Fibroblast of pulmonary artery (primary cell): ENCODE measurements around the gene PRR14.
"Not testable (repeated sequence)": the region's sequence is repeated elsewhere in the genome, so short reads cannot be mapped to it uniquely, and the experiment has no call there.

Experiments used
- DNase-seq: peaks from one replicate; pipeline ENCODE4 v3.0.0-alpha.2; 2010; ENCODE audit warnings: low read depth
- H3K4me3 ChIP-seq: replicated peaks from 2 replicates; pipeline ENCODE4 v1.5.1; 2011; ENCODE audit warnings: low read depth, mild to moderate bottlenecking, control low read depth, low read length, moderate library complexity
- TF ChIP-seq, protein P1 (sequence below): IDR thresholded peaks from 2 replicates; pipeline ENCODE4 v1.5.1; 2011; ENCODE audit warnings: mild to moderate bottlenecking, control low read depth, low read length, inconsistent platforms; ENCODE audit errors: missing control alignments

The PRR14 gene

DNA sequence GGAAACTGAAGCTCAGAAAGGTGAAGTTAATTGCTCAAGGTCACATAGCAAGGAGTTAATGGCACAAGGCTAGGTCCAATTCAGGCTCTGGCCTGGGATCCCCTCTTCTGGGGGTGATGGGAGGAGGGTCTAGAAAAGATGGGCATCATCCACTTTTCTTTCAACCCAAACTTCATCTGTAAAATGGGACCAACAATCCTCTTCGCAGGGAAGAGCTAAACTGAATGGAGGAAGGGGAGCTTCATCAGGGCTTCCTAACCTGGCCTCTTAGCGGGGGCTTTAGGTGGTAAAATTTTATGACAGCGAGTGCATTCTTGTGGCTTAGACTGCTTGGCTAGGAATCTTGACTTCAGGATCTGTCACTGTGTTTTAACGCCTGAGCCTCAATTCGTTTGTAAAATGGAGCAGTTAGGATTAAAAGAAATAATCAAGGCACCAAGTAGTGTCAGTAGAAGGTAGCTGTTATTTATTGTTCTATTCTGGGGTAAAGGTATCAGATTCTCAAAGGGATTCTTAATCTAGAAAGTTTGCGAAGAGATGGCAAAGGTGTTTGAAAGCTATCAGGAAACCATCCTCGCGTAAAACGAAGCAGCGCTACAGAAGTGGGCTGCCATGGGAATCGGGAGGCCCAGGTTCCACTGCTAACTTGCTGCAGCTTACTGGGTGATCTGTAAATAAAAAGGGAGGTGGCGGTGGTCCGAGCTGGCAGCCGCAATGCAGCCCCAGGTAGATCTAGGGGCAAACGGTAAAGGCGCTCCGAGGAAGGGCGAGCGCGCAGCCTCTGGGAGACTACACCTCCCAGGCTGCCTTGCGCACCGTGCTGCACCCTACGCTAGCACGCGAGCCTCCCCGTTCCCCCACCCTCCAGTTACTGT, 46.7 kb downstream of the PRR14 start:
- peak overlapping the region; percentile 95 for H3K4me3 ChIP-seq
- TF ChIP-seq, protein P1, sequence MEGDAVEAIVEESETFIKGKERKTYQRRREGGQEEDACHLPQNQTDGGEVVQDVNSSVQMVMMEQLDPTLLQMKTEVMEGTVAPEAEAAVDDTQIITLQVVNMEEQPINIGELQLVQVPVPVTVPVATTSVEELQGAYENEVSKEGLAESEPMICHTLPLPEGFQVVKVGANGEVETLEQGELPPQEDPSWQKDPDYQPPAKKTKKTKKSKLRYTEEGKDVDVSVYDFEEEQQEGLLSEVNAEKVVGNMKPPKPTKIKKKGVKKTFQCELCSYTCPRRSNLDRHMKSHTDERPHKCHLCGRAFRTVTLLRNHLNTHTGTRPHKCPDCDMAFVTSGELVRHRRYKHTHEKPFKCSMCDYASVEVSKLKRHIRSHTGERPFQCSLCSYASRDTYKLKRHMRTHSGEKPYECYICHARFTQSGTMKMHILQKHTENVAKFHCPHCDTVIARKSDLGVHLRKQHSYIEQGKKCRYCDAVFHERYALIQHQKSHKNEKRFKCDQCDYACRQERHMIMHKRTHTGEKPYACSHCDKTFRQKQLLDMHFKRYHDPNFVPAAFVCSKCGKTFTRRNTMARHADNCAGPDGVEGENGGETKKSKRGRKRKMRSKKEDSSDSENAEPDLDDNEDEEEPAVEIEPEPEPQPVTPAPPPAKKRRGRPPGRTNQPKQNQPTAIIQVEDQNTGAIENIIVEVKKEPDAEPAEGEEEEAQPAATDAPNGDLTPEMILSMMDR = no peak
- DNase-seq = no peak

GRCh38 chr16:30698139-30698815, 47.5 kb downstream of the PRR14 start:
- peak overlapping the region; percentile 95 for H3K4me3 ChIP-seq
- peak; percentile 98 for DNase-seq
- TF ChIP-seq, protein P1 = no peak

- peak; percentile 83 for DNase-seq
- TF ChIP-seq, protein P1 = no peak
- H3K4me3 ChIP-seq = peak within 1 kb of the TSS; percentile 95
Measured at GRCh38 chr16:30698816-30699614, 48.3 kb downstream of the PRR14 start, which contains the start of gene SRCAP. Gene SRCAP, plus strand, starts transcription at chr16:30699171. Its CDS starts 1,654 bp downstream, at chr16:30700825.

DNA sequence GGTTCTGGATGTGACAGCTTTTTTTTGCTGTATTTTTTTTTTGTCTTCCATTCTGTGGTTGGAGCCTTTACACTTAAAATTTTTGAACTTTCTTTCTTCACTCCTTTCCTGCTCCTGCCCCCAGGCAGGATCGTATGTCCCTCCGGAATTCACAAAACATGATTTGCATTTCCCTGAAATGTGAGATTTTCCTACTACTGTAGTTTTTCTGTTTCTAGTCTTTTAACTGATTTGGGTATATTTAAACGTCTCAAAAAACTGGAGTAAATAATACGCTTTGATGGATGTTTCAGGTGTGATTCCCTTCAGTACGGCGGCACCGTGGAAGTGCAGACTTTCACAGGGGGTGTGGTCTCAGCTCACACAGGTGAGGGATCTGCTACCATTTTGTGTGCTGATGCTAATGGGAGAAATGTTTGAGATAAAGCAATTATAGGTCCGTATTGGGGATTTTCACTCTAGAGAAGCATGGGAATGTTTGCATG, 48.9 kb downstream of the PRR14 start:
- DNase-seq = no peak
- peak overlapping the region; percentile 95 for H3K4me3 ChIP-seq
- TF ChIP-seq, protein P1 = no peak

- peak; percentile 62 for DNase-seq
- peak overlapping the region; percentile 95 for H3K4me3 ChIP-seq
- TF ChIP-seq, protein P1 = no peak
Measured at GRCh38 chr16:30700491-30700890, 49.7 kb downstream of the PRR14 start.

- peak overlapping the region; percentile 95 for H3K4me3 ChIP-seq
- DNase-seq = no peak
- TF ChIP-seq, protein P1 = no peak
Measured at GRCh38 chr16:30700971-30701370, 50.2 kb downstream of the PRR14 start.

GRCh38 chr16:30703071-30703470, 52.3 kb downstream of the PRR14 start:
- not testable (repeated sequence) for H3K4me3 ChIP-seq, DNase-seq
